Upper lobe of left lung (tissue), 6 donors: ENCODE data around the gene CARMIL1. TPM values are rescaled to one million over a fixed set of nuclear protein-coding genes. Genes with fewer than 3 reads are reported as not detected.
"Not testable (repeated sequence)": the region's sequence is repeated elsewhere in the genome, so short reads cannot be mapped to it uniquely, and the experiment has no call there.

Experiments used
- ATAC-seq, 2 donors: fragments of 200-7000 bp; cut with Tn5 transposase; one replicate each; pipeline ENCODE4 v1.9.1; 2022; ENCODE audit warnings: mild to moderate bottlenecking in 2 of 2, moderate library complexity in 2 of 2; ENCODE audit not compliant: low FRiP score in 2 of 2
- DNase-seq, 2 donors: peaks; one replicate each; pipeline ENCODE4 v3.0.0-alpha.2; 2019 to 2020
- H3K27ac ChIP-seq, 4 donors: fragments of 200-600 bp; sonication (generic); one replicate each; pipeline ENCODE4 v1.5.1; 2016 to 2019
- H3K27me3 ChIP-seq, 4 donors: fragments of 200-600 bp; sonication (generic); one replicate each; pipeline ENCODE4 v1.5.1; 2017 to 2019
- H3K36me3 ChIP-seq, 4 donors: fragments of 200-600 bp; sonication (generic); one replicate each; pipeline ENCODE4 v1.5.1; 2016 to 2019
- H3K4me1 ChIP-seq, 4 donors: fragments of 200-600 bp; sonication (generic); one replicate each; pipeline ENCODE4 v1.5.1; 2018 to 2019
- H3K4me3 ChIP-seq, 4 donors: fragments of 200-600 bp; sonication (generic); one replicate each; pipeline ENCODE4 v1.5.1; 2017 to 2019; ENCODE audit warnings: mild to moderate bottlenecking in 2 of 4, moderate library complexity in 1 of 4
- H3K9me3 ChIP-seq, 4 donors: fragments of 200-600 bp; sonication (generic); one replicate each; pipeline ENCODE4 v1.5.1; 2018 to 2019
- CTCF ChIP-seq, 6 experiments: fragments of 450-650 bp in 4 of 6; fragments of 200-600 bp in 2 of 6; sonication (generic) in 2 of 6; IDR thresholded peaks; one replicate each; pipeline ENCODE4 v1.5.1; 2016 to 2019; ENCODE audit warnings: antibody characterized with exemption in 6 of 6
- EP300 ChIP-seq, 4 donors: sonication (generic); formaldehyde crosslinking; IDR thresholded peaks; one replicate each; pipeline ENCODE4 v1.5.1; 2017; ENCODE audit warnings: antibody characterized with exemption in 4 of 4, control low read depth in 2 of 4
- POLR2A ChIP-seq, 4 donors: fragments of 450-650 bp; IDR thresholded peaks; one replicate each; pipeline ENCODE4 v1.5.1; 2016 to 2017; ENCODE audit warnings: antibody characterized with exemption in 4 of 4, mild to moderate bottlenecking in 2 of 4
- POLR2AphosphoS5 ChIP-seq, 2 donors: sonication (generic); formaldehyde crosslinking; IDR thresholded peaks; one replicate each; pipeline ENCODE4 v1.5.1; 2017; ENCODE audit warnings: antibody characterized with exemption in 2 of 2
- WGBS, 2 donors: methylation state at CpG; one replicate each; pipeline ENCODE4 v1.1.5; 2017 to 2018; 5-methylcytosine and 5-hydroxymethylcytosine counted together
- total RNA-seq, 6 donors: library from RNA; depleted of rRNA in 4 of 6; stranded (reverse); fragments of >200 nt in 4 of 6; gene quantifications; one replicate each; pipeline versions ENCODE4 v1.1.0 to v1.2.1, GENCODE V29; 2016 to 2021
- donor health status: DM: no; HTN: no; CAD: no; lungs with moderate emphysema.
- donor health status: DM: no; HTN: yes; CAD: no; lungs with severe emphysema.

CARMIL1 gene
- total RNA-seq, 6 donors from 2014 or later, result 19.8 to 78.6 (median 44.9) TPM

GRCh38 chr6:25439368-25439767, 160.2 kb downstream of the CARMIL1 start:
- no peaks in the 10 kb centered on the region for H3K4me1 ChIP-seq
- ATAC-seq (no peak), DNase-seq (no peak)
- H3K27ac ChIP-seq, result no peak overlapping the region
- TF ChIP-seq EP300 (IDR thresholded peaks at IDR 0.05) (no peak), POLR2A (IDR thresholded peaks at IDR 0.05) (no peak), CTCF (IDR thresholded peaks at IDR 0.05) (no peak)
- H3K9me3 ChIP-seq, result no peaks in the 10 kb centered on the region
- no peak overlapping the region for H3K4me3 ChIP-seq
- no peaks in the 10 kb centered on the region for H3K36me3 ChIP-seq
- H3K27me3 ChIP-seq, result no peaks in the 10 kb centered on the region
- 96 to 100% methylated on average over 1 of the region's 1 CpG for WGBS, 2 donors

GRCh38 chr6:25441663-25442270, 162.6 kb downstream of the CARMIL1 start:
- ATAC-seq (no peak), DNase-seq (no peak)
- H3K36me3 ChIP-seq, result no peaks in the 10 kb centered on the region
- no peaks in the 10 kb centered on the region for H3K27me3 ChIP-seq
- WGBS, 2 donors, result 29 to 50% methylated on average over 1 of the region's 1 CpG
- TF ChIP-seq EP300 (IDR thresholded peaks at IDR 0.05) (no peak), POLR2AphosphoS5 (IDR thresholded peaks at IDR 0.05) (no peak)
- no peaks in the 10 kb centered on the region for H3K4me1 ChIP-seq
- no peak overlapping the region for H3K4me3 ChIP-seq
- H3K9me3 ChIP-seq, result peaks cover 0 to 5% (median 2%) of the 10 kb centered on the region in 4 donors
- no peak overlapping the region for H3K27ac ChIP-seq

GRCh38 chr6:25442898-25443297, 163.7 kb downstream of the CARMIL1 start:
- WGBS, 2 donors, result 52 to 53% methylated on average over 1 of the region's 1 CpG
- Histone ChIP-seq H3K27ac (no peak overlapping the region), H3K36me3 (no peaks in the 10 kb centered on the region), H3K9me3 (peaks cover 0 to 5% (median 2%) of the 10 kb centered on the region in 4 donors), H3K27me3 (no peaks in the 10 kb centered on the region), H3K4me1 (peaks cover 0 to 3% (median 1%) of the 10 kb centered on the region in 4 donors), H3K4me3 (no peak overlapping the region)
- ATAC-seq, result no peak
- no peak for TF ChIP-seq CTCF (IDR thresholded peaks at IDR 0.05)
- DNase-seq, result no peak

- H3K27ac ChIP-seq, ATAC-seq, H3K36me3 ChIP-seq, H3K9me3 ChIP-seq, DNase-seq, H3K4me3 ChIP-seq, H3K4me1 ChIP-seq, H3K27me3 ChIP-seq: not testable (repeated sequence)
- 83 to 86% methylated on average over 4 of the region's 4 CpGs for WGBS, 2 donors
Measured at GRCh38 chr6:25444521-25444920, 165.3 kb downstream of the CARMIL1 start.

GRCh38 chr6:25446830-25447569, 167.8 kb downstream of the CARMIL1 start:
- H3K27ac ChIP-seq, result no peak overlapping the region
- peaks cover 0 to 5% (median 2%) of the 10 kb centered on the region in 4 donors for H3K9me3 ChIP-seq
- H3K36me3 ChIP-seq, result no peaks in the 10 kb centered on the region
- no peak overlapping the region for H3K4me3 ChIP-seq
- TF ChIP-seq POLR2A (IDR thresholded peaks at IDR 0.05) (no peak), POLR2AphosphoS5 (IDR thresholded peaks at IDR 0.05) (no peak), EP300 (IDR thresholded peaks at IDR 0.05) (no peak), CTCF (IDR thresholded peaks at IDR 0.05) (no peak)
- ATAC-seq, result no peak
- DNase-seq, result no peak
- peaks cover 0 to 4% (median 2%) of the 10 kb centered on the region in 4 donors for H3K4me1 ChIP-seq
- H3K27me3 ChIP-seq, result no peaks in the 10 kb centered on the region
- 75 to 82% methylated on average over 2 of the region's 2 CpGs for WGBS, 2 donors

- TF ChIP-seq POLR2A (IDR thresholded peaks at IDR 0.05), result no peak
- peak in 1 of 2 donors; percentile 44 for TF ChIP-seq POLR2AphosphoS5 (IDR thresholded peaks at IDR 0.05)
- ATAC-seq, result peak; percentile 71
- Histone ChIP-seq H3K4me1 (peaks cover 0 to 4% (median 2%) of the 10 kb centered on the region in 4 donors), H3K9me3 (peaks cover 0 to 5% (median 2%) of the 10 kb centered on the region in 4 donors), H3K27me3 (no peaks in the 10 kb centered on the region), H3K4me3 (no peak overlapping the region), H3K27ac (peak overlapping the region in 1 of 4 donors; percentile 35), H3K36me3 (no peaks in the 10 kb centered on the region)
- DNase-seq, result peak in 1 of 2 donors; percentile 45
- 47 to 55% methylated on average over 1 of the region's 1 CpG for WGBS, 2 donors
Measured at GRCh38 chr6:25447570-25447929, 168.4 kb downstream of the CARMIL1 start.
